Spleen (tissue), 11 donors: ENCODE results near the gene ATP2A1. TPM values are rescaled to one million over a fixed set of nuclear protein-coding genes. Genes with fewer than 3 reads are reported as not detected.

Source experiments
- DNase-seq: peaks from one replicate; pipeline ENCODE4 v3.0.0-alpha.2; 2020
- H3K27ac ChIP-seq, 8 donors: fragments of 200-600 bp; sonication (generic) in 7 of 8; 1 replicate in 4 of 8; 2 replicates in 4 of 8; pipeline versions ENCODE4 v1.5.0 to v1.8.0; 2016 to 2021; ENCODE audit warnings: inconsistent platforms in 4 of 8, mild to moderate bottlenecking in 4 of 8, moderate library complexity in 1 of 8
- H3K27me3 ChIP-seq, 7 donors: fragments of 200-600 bp; sonication (generic) in 6 of 7; replicated peaks in 1 of 7; 1 replicate in 4 of 7; 2 replicates in 3 of 7; pipeline versions ENCODE4 v1.5.0 to v1.8.0; 2016 to 2021; ENCODE audit warnings: inconsistent platforms in 3 of 7, mild to moderate bottlenecking in 1 of 7
- H3K36me3 ChIP-seq, 6 donors: fragments of 200-600 bp; sonication (generic) in 5 of 6; 1 replicate in 4 of 6; 2 replicates in 2 of 6; pipeline versions ENCODE4 v1.5.0 to v1.8.0; 2016 to 2021; ENCODE audit warnings: inconsistent platforms in 2 of 6
- H3K4me1 ChIP-seq, 6 donors: fragments of 200-600 bp; sonication (generic) in 5 of 6; 1 replicate in 3 of 6; 2 replicates in 3 of 6; pipeline versions ENCODE4 v1.5.0 to v1.8.0; 2016 to 2021; ENCODE audit warnings: inconsistent platforms in 3 of 6
- H3K4me3 ChIP-seq, 8 donors: fragments of 200-600 bp; sonication (generic) in 7 of 8; 1 replicate in 4 of 8; 2 replicates in 4 of 8; pipeline versions ENCODE4 v1.5.0 to v1.8.0; 2016 to 2021; ENCODE audit warnings: inconsistent platforms in 4 of 8, mild to moderate bottlenecking in 4 of 8, moderate library complexity in 2 of 8
- H3K9me3 ChIP-seq, 8 donors: fragments of 200-600 bp; sonication (generic) in 7 of 8; 1 replicate in 4 of 8; 2 replicates in 4 of 8; pipeline versions ENCODE4 v1.5.0 to v1.8.0; 2016 to 2021; ENCODE audit warnings: inconsistent platforms in 4 of 8
- CTCF ChIP-seq, 11 experiments: fragments of 200-600 bp in 7 of 11; fragments of 450-650 bp in 4 of 11; sonication (generic) in 4 of 11; IDR thresholded peaks in 8 of 11; conservative IDR thresholded peaks in 3 of 11; 1 replicate in 7 of 11; 2 replicates in 4 of 11; pipeline versions ENCODE4 v1.4.0 to v1.8.0; 2016 to 2021; ENCODE audit warnings: antibody characterized with exemption in 11 of 11, inconsistent platforms in 4 of 11, mild to moderate bottlenecking in 1 of 11
- POLR2A ChIP-seq, 3 donors: fragments of 450-650 bp; IDR thresholded peaks; one replicate each; pipeline ENCODE4 v1.5.1; 2017; ENCODE audit warnings: antibody characterized with exemption in 3 of 3, mild to moderate bottlenecking in 1 of 3
- POLR2AphosphoS5 ChIP-seq, 3 donors: sonication (generic); formaldehyde crosslinking; IDR thresholded peaks; one replicate each; pipeline ENCODE4 v1.5.1; 2017; ENCODE audit warnings: antibody characterized with exemption in 3 of 3
- WGBS, 5 donors: extraction: QIAGEN DNeasy Blood & Tissue Kit in 3 of 5; methylation state at CpG; one replicate each; pipeline versions ENCODE4 v1.1.5 to v1.1.7; 2013 to 2018; 5-methylcytosine and 5-hydroxymethylcytosine counted together
- intact Hi-C: fragments of 100-400 bp; cut with DNase I; formaldehyde crosslinking; loops from one replicate; pipeline ENCODE4 v1.15.0; 2023; ENCODE audit warnings: low total_unique reads
- polyA plus RNA-seq, 3 donors: library from polyadenylated mRNA; stranded (reverse); fragments of 200-250 nt; gene quantifications; one replicate each; pipeline ENCODE4 v1.2.1, GENCODE V29; 2013
- total RNA-seq, 7 donors: library from RNA; depleted of rRNA in 3 of 7; stranded (reverse); fragments of >200 nt in 3 of 7; fragmentation: NEBNext Ultra II Directional in 4 of 7; extraction: Animal tissue kit (Norgen Biotek cat#: 25700) in 4 of 7; gene quantifications; one replicate each; pipeline versions ENCODE4 v1.1.0 to v1.2.1, GENCODE V29; 2016 to 2021
- donor health status: healthy with polysubstance abuse.
- donor health status: DM: no; HTN: no; CAD: no; lungs with moderate emphysema.
- donor health status: DM: no; HTN: no; CAD: no.
- donor health status: Bipolar disorder and iron deficiency.
- donor health status: healthy.
- donor health status: DM: no; HTN: no; CAD: no.
- donor health status: DM: yes; HTN: yes; CAD: no.

ATP2A1 gene
- total and polyA plus RNA-seq, 10 donors, result 0.26 to 1.5 (median 0.55) TPM; not detected in 2

- DNase-seq, result no peak
- H3K27ac ChIP-seq, result no peak overlapping the region
- no peaks in the 10 kb centered on the region for H3K9me3 ChIP-seq
- peaks cover 0 to 23% (median 3%) of the 10 kb centered on the region in 6 donors for H3K4me1 ChIP-seq
- intact Hi-C loops, result no loop called here
- 87 to 91% (median 90%) methylated on average over 8 to 14 of the region's 14 CpGs for WGBS, 5 donors
- H3K4me3 ChIP-seq, result no peak overlapping the region
- TF ChIP-seq POLR2A (IDR thresholded peaks at IDR 0.05), result no peak
- no peak for TF ChIP-seq CTCF (IDR thresholded peaks at IDR 0.05 in 8 of 11, conservative IDR thresholded peaks at IDR 0.05 in 3 of 11)
- TF ChIP-seq POLR2AphosphoS5 (IDR thresholded peaks at IDR 0.05), result no peak
- H3K36me3 ChIP-seq, result peaks cover 2 to 59% (median 51%) of the 10 kb centered on the region in 6 donors
- no peaks in the 10 kb centered on the region for H3K27me3 ChIP-seq
Observed at GRCh38 chr16:28904363-28904762, 26.1 kb downstream of the ATP2A1 start.

- Histone ChIP-seq H3K36me3 (peaks cover 2 to 64% (median 53%) of the 10 kb centered on the region in 6 donors), H3K4me1 (peaks cover 0 to 28% (median 3%) of the 10 kb centered on the region in 6 donors)
- intact Hi-C loops, result no loop called here
Observed at GRCh38 chr16:28904828-28905227, 26.5 kb downstream of the ATP2A1 start.

GRCh38 chr16:28905229-28905754 lies 27.0 kb downstream of the ATP2A1 start:
- intact Hi-C loops, result no loop called here
- Histone ChIP-seq H3K4me3 (no peak overlapping the region), H3K27ac (no peak overlapping the region), H3K9me3 (no peaks in the 10 kb centered on the region), H3K36me3 (peaks cover 2 to 68% (median 55%) of the 10 kb centered on the region in 6 donors), H3K27me3 (no peaks in the 10 kb centered on the region), H3K4me1 (peaks cover 0 to 32% (median 4%) of the 10 kb centered on the region in 6 donors)
- DNase-seq, result no peak
- WGBS, 5 donors, result 89 to 100% (median 93%) methylated on average over 7 to 9 of the region's 9 CpGs
- TF ChIP-seq CTCF (IDR thresholded peaks at IDR 0.05 in 8 of 11, conservative IDR thresholded peaks at IDR 0.05 in 3 of 11) (no peak), POLR2A (IDR thresholded peaks at IDR 0.05) (no peak), POLR2AphosphoS5 (IDR thresholded peaks at IDR 0.05) (no peak)

More at GRCh38 chr16:28904828-28905227, 26.5 kb downstream of the ATP2A1 start:
- H3K4me3 ChIP-seq, result no peak overlapping the region
- H3K27me3 ChIP-seq, result no peaks in the 10 kb centered on the region
- TF ChIP-seq POLR2A (IDR thresholded peaks at IDR 0.05) (no peak), POLR2AphosphoS5 (IDR thresholded peaks at IDR 0.05) (no peak), CTCF (IDR thresholded peaks at IDR 0.05 in 8 of 11, conservative IDR thresholded peaks at IDR 0.05 in 3 of 11) (no peak)
- WGBS, 5 donors, result 91 to 98% (median 94%) methylated on average over 15 to 16 of the region's 16 CpGs
- no peak for DNase-seq
- no peaks in the 10 kb centered on the region for H3K9me3 ChIP-seq
- H3K27ac ChIP-seq, result no peak overlapping the region

- TF ChIP-seq POLR2AphosphoS5 (IDR thresholded peaks at IDR 0.05) (peak in 1 of 3 donors; percentile 59), POLR2A (IDR thresholded peaks at IDR 0.05) (no peak)
- Histone ChIP-seq H3K4me3 (no peak overlapping the region), H3K36me3 (peaks cover 2 to 74% (median 60%) of the 10 kb centered on the region in 6 donors), H3K27ac (no peak overlapping the region), H3K27me3 (no peaks in the 10 kb centered on the region), H3K4me1 (peaks cover 0 to 38% (median 9%) of the 10 kb centered on the region in 6 donors), H3K9me3 (no peaks in the 10 kb centered on the region)
- intact Hi-C loops, result no loop called here
- 87 to 96% (median 89%) methylated on average over 22 to 24 of the region's 24 CpGs for WGBS, 5 donors
- no peak for DNase-seq
Observed at GRCh38 chr16:28905800-28906372, 27.6 kb downstream of the ATP2A1 start.
